Measurements from ENCODE around the gene EEIG2. TPM values are rescaled to one million over a fixed set of nuclear protein-coding genes. Genes with fewer than 3 reads are reported as not detected.

The EEIG2 gene
- total and polyA plus RNA-seq, 8 donors = 3.1 to 33.2 (median 9.7) TPM

DNA sequence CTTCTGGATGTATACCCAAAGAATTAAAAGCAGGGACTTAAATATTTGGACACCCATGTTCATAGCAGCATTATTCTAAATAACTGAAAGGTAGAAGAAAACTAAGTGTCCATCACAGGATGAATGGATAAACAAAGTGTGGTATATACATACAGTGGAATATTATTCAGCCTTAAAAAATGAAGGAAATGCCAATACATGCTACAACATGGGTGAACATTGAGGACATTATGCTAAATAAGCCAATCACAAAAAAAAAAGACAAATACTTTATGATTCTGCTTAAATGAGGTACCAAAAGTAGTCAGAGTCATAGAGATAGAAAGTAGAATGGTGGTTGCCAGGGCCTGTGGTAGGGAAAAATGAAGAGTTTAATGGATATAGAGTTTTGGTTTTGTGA, 14.1 kb downstream of the EEIG2 start:
- TF ChIP-seq POLR2AphosphoS5 (IDR thresholded peaks at IDR 0.05) (no peak), POLR2A (IDR thresholded peaks at IDR 0.05) (no peak), EP300 (IDR thresholded peaks at IDR 0.05) (no peak)
- TF ChIP-seq, protein P1, sequence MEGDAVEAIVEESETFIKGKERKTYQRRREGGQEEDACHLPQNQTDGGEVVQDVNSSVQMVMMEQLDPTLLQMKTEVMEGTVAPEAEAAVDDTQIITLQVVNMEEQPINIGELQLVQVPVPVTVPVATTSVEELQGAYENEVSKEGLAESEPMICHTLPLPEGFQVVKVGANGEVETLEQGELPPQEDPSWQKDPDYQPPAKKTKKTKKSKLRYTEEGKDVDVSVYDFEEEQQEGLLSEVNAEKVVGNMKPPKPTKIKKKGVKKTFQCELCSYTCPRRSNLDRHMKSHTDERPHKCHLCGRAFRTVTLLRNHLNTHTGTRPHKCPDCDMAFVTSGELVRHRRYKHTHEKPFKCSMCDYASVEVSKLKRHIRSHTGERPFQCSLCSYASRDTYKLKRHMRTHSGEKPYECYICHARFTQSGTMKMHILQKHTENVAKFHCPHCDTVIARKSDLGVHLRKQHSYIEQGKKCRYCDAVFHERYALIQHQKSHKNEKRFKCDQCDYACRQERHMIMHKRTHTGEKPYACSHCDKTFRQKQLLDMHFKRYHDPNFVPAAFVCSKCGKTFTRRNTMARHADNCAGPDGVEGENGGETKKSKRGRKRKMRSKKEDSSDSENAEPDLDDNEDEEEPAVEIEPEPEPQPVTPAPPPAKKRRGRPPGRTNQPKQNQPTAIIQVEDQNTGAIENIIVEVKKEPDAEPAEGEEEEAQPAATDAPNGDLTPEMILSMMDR (IDR thresholded peaks at IDR 0.05) = no peak
- H3K27ac ChIP-seq = no peak overlapping the region
- H3K36me3 ChIP-seq = no peaks in the 10 kb centered on the region
- H3K4me1 ChIP-seq = peaks cover 0 to 18% (median 2%) of the 10 kb centered on the region in 4 donors
- DNase-seq = no peak
- intact Hi-C loops (cut with DNase I; ENCODE audit: low total_unique reads) = no loop called here
- no peaks in the 10 kb centered on the region for H3K9me3 ChIP-seq
- no peak overlapping the region for H3K4me3 ChIP-seq
- H3K27me3 ChIP-seq = no peaks in the 10 kb centered on the region

DNA sequence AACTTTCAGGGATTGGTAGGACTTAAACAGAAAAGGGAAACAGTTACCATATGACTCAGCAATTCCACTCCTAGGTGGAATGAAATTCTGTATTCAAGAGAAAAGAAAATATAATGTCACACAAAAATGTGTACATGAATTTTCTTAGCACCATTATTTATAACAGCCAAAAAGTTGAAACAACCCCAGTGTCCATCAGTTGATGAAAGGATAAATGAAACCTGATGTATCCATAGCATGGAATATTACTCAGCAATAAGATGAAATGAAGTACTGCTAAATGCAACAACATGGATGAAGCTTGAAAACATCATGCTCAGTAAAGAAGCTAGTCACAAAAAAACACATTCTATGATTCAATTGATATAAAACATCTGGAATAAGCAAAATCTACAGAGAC, 15.5 kb downstream of the EEIG2 start:
- H3K9me3 ChIP-seq = peaks cover 0 to 1% (median 0%) of the 10 kb centered on the region in 4 donors
- no peak overlapping the region for H3K4me3 ChIP-seq
- no peaks in the 10 kb centered on the region for H3K27me3 ChIP-seq
- DNase-seq = no peak
- H3K36me3 ChIP-seq = no peaks in the 10 kb centered on the region
- intact Hi-C loops (cut with DNase I; ENCODE audit: low total_unique reads) = no loop called here
- TF ChIP-seq POLR2A (IDR thresholded peaks at IDR 0.05) (no peak), POLR2AphosphoS5 (IDR thresholded peaks at IDR 0.05) (no peak), EP300 (IDR thresholded peaks at IDR 0.05) (no peak)
- TF ChIP-seq, protein P1 (IDR thresholded peaks at IDR 0.05) = no peak
- H3K27ac ChIP-seq = no peak overlapping the region
- peaks cover 0 to 14% (median 2%) of the 10 kb centered on the region in 4 donors for H3K4me1 ChIP-seq

DNA sequence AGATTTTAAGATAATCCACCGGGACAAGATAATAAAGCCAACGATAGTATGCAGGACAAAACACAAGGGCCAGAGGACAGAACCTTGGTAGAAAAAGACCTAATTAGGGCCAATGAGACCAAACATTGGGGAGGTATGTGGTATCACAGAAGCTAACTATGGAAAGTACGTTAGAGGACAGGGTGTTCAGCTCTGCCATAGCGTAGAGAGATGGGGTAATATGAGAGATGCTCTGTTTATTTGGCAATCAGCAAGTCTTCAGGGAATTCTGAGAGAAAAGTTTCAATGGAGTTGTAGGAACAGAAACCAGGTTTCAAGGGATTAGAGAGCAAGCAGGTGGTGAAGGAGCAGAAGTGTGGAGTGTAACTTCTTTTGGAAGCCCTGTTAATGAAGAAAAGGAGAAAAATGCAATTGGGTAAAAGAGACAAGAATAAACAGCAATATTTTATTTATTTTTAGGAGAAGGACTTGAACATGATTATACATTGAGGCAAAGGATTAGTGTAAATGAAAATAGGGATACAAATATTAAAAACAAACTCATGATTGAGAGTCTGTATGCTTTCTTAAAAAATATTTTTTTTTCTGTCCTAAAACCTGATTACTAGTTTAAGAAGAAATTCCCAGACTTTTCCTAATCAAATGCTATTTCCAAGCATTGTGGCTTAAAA, 24.0 kb downstream of the EEIG2 start:
- no peaks in the 10 kb centered on the region for H3K36me3 ChIP-seq
- intact Hi-C loops (cut with DNase I; ENCODE audit: low total_unique reads) = no loop called here
- no peak overlapping the region for H3K4me3 ChIP-seq
- TF ChIP-seq, protein P1 (IDR thresholded peaks at IDR 0.05) = no peak
- TF ChIP-seq EP300 (IDR thresholded peaks at IDR 0.05) (no peak), POLR2AphosphoS5 (IDR thresholded peaks at IDR 0.05) (no peak), POLR2A (IDR thresholded peaks at IDR 0.05) (no peak)
- H3K27ac ChIP-seq = peak overlapping the region in 3 of 5 donors; percentile 54 to 78 (median 77)
- H3K9me3 ChIP-seq = peaks cover 0 to 15% (median 9%) of the 10 kb centered on the region in 4 donors
- DNase-seq = peak in 1 of 2 donors; percentile 17
- H3K4me1 ChIP-seq = peaks cover 13 to 44% (median 23%) of the 10 kb centered on the region in 4 donors
- 44 to 65% (median 59%) methylated on average over 4 of the region's 4 CpGs for WGBS, 5 donors
- no peaks in the 10 kb centered on the region for H3K27me3 ChIP-seq

DNA sequence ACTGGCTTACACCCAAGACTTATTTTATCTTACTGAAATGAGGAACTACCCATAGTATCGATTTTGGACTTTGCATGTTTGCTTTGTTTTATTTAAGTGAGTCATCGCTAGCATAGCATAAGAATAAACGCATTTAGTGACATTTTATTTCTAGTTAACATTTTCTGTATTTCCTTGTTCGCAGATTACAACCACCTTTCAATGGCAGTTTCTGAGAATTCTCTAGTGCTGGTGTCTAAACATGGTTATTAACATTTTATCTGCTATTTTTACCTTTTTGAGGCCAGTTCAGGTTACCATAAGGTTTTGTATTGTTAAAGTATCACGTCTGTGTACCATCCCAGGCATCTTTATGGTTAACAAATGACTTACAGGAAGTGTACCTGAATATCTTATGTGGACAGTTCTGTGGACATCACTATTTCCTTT, 24.5 kb downstream of the EEIG2 start:
- WGBS, 5 donors = 16 to 36% (median 21%) methylated on average over 5 of the region's 5 CpGs
- Histone ChIP-seq H3K9me3 (peaks cover 0 to 15% (median 9%) of the 10 kb centered on the region in 4 donors), H3K36me3 (no peaks in the 10 kb centered on the region), H3K27ac (peak overlapping the region in 4 of 5 donors; percentile 54 to 78 (median 68)), H3K4me1 (peaks cover 13 to 50% (median 23%) of the 10 kb centered on the region in 4 donors), H3K27me3 (no peaks in the 10 kb centered on the region), H3K4me3 (no peak overlapping the region)
- intact Hi-C loops (cut with DNase I; ENCODE audit: low total_unique reads) = no loop called here
- TF ChIP-seq, protein P1 (IDR thresholded peaks at IDR 0.05) = no peak
- TF ChIP-seq POLR2AphosphoS5 (IDR thresholded peaks at IDR 0.05) = peak in 1 of 3 donors; percentile 31
- peak in 1 of 2 donors; percentile 52 for DNase-seq
